ENCODE measurements around the gene MSI2.

DNA sequence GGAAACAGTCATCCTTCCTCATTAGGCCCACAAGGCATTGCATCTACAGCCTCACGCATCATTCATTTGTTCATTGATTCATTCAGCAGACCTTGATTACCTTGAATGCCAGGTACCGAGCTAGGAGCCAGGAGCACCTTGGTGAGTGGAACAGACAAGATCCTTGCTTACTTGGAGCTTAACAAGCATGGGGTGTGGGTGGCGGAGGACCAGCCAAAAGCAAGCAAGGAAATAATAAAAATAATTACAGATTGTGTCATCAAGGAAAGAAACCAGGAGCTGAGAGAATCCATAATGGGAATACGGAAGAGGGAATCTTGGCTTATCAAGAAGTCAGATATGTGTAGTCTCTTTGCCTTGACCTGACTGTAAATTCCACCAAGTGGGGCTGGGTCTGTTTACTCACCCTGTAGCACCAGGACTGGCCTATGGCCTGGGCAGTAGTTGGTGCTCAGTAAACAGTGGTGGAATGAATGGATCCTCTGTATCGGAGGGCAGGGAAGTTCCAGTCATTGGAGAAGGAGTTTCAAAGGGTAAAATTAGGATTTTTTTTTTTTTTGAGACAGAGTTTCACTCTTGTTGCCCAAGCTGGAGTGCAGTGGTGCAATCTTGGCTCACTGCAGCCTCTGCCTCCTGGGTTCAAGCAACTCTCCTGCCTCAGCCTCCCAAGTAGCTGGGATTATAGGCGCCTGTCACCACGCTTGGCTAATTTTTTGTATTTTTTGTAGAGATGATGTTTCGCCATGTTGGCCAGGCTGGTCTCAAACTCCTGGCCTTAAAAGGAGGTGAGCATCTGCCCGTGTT lies 157.7 kb downstream of the MSI2 start:
- TF ChIP-seq, protein P1, sequence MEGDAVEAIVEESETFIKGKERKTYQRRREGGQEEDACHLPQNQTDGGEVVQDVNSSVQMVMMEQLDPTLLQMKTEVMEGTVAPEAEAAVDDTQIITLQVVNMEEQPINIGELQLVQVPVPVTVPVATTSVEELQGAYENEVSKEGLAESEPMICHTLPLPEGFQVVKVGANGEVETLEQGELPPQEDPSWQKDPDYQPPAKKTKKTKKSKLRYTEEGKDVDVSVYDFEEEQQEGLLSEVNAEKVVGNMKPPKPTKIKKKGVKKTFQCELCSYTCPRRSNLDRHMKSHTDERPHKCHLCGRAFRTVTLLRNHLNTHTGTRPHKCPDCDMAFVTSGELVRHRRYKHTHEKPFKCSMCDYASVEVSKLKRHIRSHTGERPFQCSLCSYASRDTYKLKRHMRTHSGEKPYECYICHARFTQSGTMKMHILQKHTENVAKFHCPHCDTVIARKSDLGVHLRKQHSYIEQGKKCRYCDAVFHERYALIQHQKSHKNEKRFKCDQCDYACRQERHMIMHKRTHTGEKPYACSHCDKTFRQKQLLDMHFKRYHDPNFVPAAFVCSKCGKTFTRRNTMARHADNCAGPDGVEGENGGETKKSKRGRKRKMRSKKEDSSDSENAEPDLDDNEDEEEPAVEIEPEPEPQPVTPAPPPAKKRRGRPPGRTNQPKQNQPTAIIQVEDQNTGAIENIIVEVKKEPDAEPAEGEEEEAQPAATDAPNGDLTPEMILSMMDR (IDR thresholded peaks at IDR 0.05) = no peak
- TF ChIP-seq POLR2A (IDR thresholded peaks at IDR 0.05) (no peak), POLR2AphosphoS5 (IDR thresholded peaks at IDR 0.05) (no peak), EP300 (IDR thresholded peaks at IDR 0.05) (no peak)

Measured in suprapubic skin (tissue), 4 donors.